Cardiac septum (tissue), 1 donor: Measurements from ENCODE around the gene UPK2. TPM values are rescaled to one million over a fixed set of nuclear protein-coding genes. Genes with fewer than 3 reads are reported as not detected.
"Not testable (repeated sequence)": the region's sequence is repeated elsewhere in the genome, so short reads cannot be mapped to it uniquely, and the experiment has no call there.

Experiments
- DNase-seq: peaks from one replicate; pipeline ENCODE4 v3.0.0-alpha.2; 2020; ENCODE audit warnings: low spot score
- intact Hi-C: fragments of 100-400 bp; cut with DNase I; formaldehyde crosslinking; loops from one replicate; pipeline ENCODE4 v1.14.0; 2022
- microRNA-seq: library from miRNA; unstranded; fragments of <30 nt; microRNA quantifications from one replicate; pipeline ENCODE4 v1.2.0, GENCODE V29; 2020
- total RNA-seq: library from RNA; stranded (reverse); fragmentation: NEBNext Ultra II Directional; extraction: Animal tissue kit (Norgen Biotek cat#: 25700); gene quantifications from one replicate; pipeline ENCODE4 v1.2.1, GENCODE V29; 2021
- donor health status: DM: no; HTN: no; CAD: no.

Gene UPK2
- total RNA-seq, 1 donor from 2014 or later = not detected

- DNase-seq = no peak
- intact Hi-C loops = no loop called here
Observed at GRCh38 chr11:118973985-118974384, 17.9 kb downstream of the UPK2 start.

GRCh38 chr11:118975771-118976709, 19.9 kb downstream of the UPK2 start:
- intact Hi-C loops = no loop called here

GRCh38 chr11:118979434-118979833, 23.3 kb downstream of the UPK2 start:
- DNase-seq = no peak
- intact Hi-C loops = no loop called here

More at GRCh38 chr11:118975771-118976709, 19.9 kb downstream of the UPK2 start:
- DNase-seq = no peak

- intact Hi-C loops = no loop called here
- DNase-seq = no peak
Observed at GRCh38 chr11:118980191-118980881, 24.2 kb downstream of the UPK2 start.

- DNase-seq, intact Hi-C loops: not testable (repeated sequence)
Observed at GRCh38 chr11:118984337-118984736, 28.2 kb downstream of the UPK2 start.

GRCh38 chr11:118984825-118985224, 28.7 kb downstream of the UPK2 start:
- intact Hi-C loops = no loop called here
- no peak for DNase-seq

GRCh38 chr11:118988280-118988679, 32.2 kb downstream of the UPK2 start:
- intact Hi-C loops = no loop called here

GRCh38 chr11:118991486-118992038, 35.5 kb downstream of the UPK2 start:
- intact Hi-C loops = not testable (repeated sequence)
- DNase-seq = peak; percentile 46

More at GRCh38 chr11:118988280-118988679, 32.2 kb downstream of the UPK2 start:
- DNase-seq = no peak

GRCh38 chr11:118996926-118997626, 41.0 kb downstream of the UPK2 start:
- no peak for DNase-seq
- intact Hi-C loops = no loop called here

GRCh38 chr11:118997627-118998387, 41.7 kb downstream of the UPK2 start, which contains the start of gene CENATAC:
Gene CENATAC (plus strand): TSS chr11:118998138. CDS start chr11:118998198, 60 bp downstream.
- DNase-seq = peak; percentile 99
- intact Hi-C loops = loop anchor here (1.0 kb wide), 1 partner anchor 20 kb away; the partner anchor contains the start of genes RPS25 and TRAPPC4

- no peak for DNase-seq
- intact Hi-C loops = loop anchor here (1.0 kb wide), 1 partner anchor 20 kb away; the partner anchor contains the start of genes RPS25 and TRAPPC4
Observed at GRCh38 chr11:118998388-118998717, 42.3 kb downstream of the UPK2 start.

- intact Hi-C loops = loop anchor here (1.0 kb wide), 1 partner anchor 19 kb away; the partner anchor contains the start of genes RPS25 and TRAPPC4
- no peak for DNase-seq
Observed at GRCh38 chr11:118998822-118999221, 42.7 kb downstream of the UPK2 start.

- intact Hi-C loops = no loop called here
- no peak for DNase-seq
Observed at GRCh38 chr11:119000906-119001305, 44.8 kb downstream of the UPK2 start.

- intact Hi-C loops = no loop called here
- no peak for DNase-seq
Observed at GRCh38 chr11:119006656-119007055, 50.6 kb downstream of the UPK2 start.

Small RNA genes lying within 50 kb of the gene (microRNA-seq; reads per million reads assigned to microRNA genes)
- not detected for gene MIR4492

Other genes with a start within 250 kb of the UPK2 start
- 118 TPM for gene DDX6, start 165.1 kb upstream of the UPK2 start, total RNA-seq
- gene CXCR5, start 72.4 kb upstream of the UPK2 start, total RNA-seq = not detected
- 41.4 TPM for gene BCL9L, start 30.4 kb upstream of the UPK2 start, total RNA-seq
- gene FOXR1, start 15.5 kb downstream of the UPK2 start, total RNA-seq = not detected
- gene CENATAC, start 41.8 kb downstream of the UPK2 start, total RNA-seq = 15.0 TPM
- 572 TPM for gene RPS25, start 62.0 kb downstream of the UPK2 start, total RNA-seq
- gene TRAPPC4, start 62.5 kb downstream of the UPK2 start, total RNA-seq = 42.4 TPM
- gene SLC37A4, start 74.6 kb downstream of the UPK2 start, total RNA-seq = 3.9 TPM
- gene HYOU1, start 100.9 kb downstream of the UPK2 start, total RNA-seq = 90.7 TPM
- 18.5 TPM for gene VPS11, start 111.5 kb downstream of the UPK2 start, total RNA-seq
- 14.7 TPM for gene HMBS, start 128.6 kb downstream of the UPK2 start, total RNA-seq
- 18.9 TPM for gene DPAGT1, start 145.6 kb downstream of the UPK2 start, total RNA-seq
- 11.8 TPM for gene C2CD2L, start 151.0 kb downstream of the UPK2 start, total RNA-seq
- 14.5 TPM for gene HINFP, start 165.3 kb downstream of the UPK2 start, total RNA-seq
- 1.0 TPM for gene ABCG4, start 192.8 kb downstream of the UPK2 start, total RNA-seq
- 25.4 TPM for gene NLRX1, start 212.4 kb downstream of the UPK2 start, total RNA-seq
- not detected for gene NHERF4, start 229.2 kb downstream of the UPK2 start, total RNA-seq